Stimulated activated CD4-positive, alpha-beta T cell treated with anti-CD3 and anti-CD28 coated beads, TNF-alpha, amount 100 ng/mL, for 1 hour (primary cell): Measurements from ENCODE around the gene VASH1.
A peak's percentile ranks its signal among the peaks of the same experiment; 100 is the strongest.
"Not testable (repeated sequence)": the region's sequence is repeated elsewhere in the genome, so short reads cannot be mapped to it uniquely, and the experiment has no call there.

Experiments
- DNase-seq, 3 donors: peaks; one replicate each; pipeline ENCODE4 v3.0.0-alpha.2; 2020; ENCODE audit warnings: low read depth in 3 of 3, low spot score in 1 of 3

VASH1 gene

GRCh38 chr14:76761136-76761959 lies at the start of gene VASH1:
VASH1 (plus strand) TSS chr14:76761468; CDS start chr14:76762822, 1,354 bp downstream.
- DNase-seq, result peak in 2 of 3 donors; percentile 8 to 29

- DNase-seq, result no peak
Measured at GRCh38 chr14:76713121-76713520, 48.1 kb upstream of the VASH1 start.

- no peak for DNase-seq
Measured at GRCh38 chr14:76714470-76714869, 46.8 kb upstream of the VASH1 start.

GRCh38 chr14:76715101-76715500 lies 46.2 kb upstream of the VASH1 start:
- no peak for DNase-seq

- DNase-seq, result no peak
Measured at GRCh38 chr14:76715511-76716081, 45.7 kb upstream of the VASH1 start.

GRCh38 chr14:76716285-76716684 lies 45.0 kb upstream of the VASH1 start:
- DNase-seq, result no peak

GRCh38 chr14:76717508-76718290 lies 43.6 kb upstream of the VASH1 start:
- DNase-seq, result no peak

- DNase-seq, result no peak
Measured at GRCh38 chr14:76718306-76719040, 42.8 kb upstream of the VASH1 start.

- DNase-seq, result no peak
Measured at GRCh38 chr14:76719666-76720065, 41.6 kb upstream of the VASH1 start.

GRCh38 chr14:76720382-76720813 lies 40.9 kb upstream of the VASH1 start:
- DNase-seq, result no peak

- DNase-seq, result not testable (repeated sequence)
Measured at GRCh38 chr14:76721506-76721905, 39.8 kb upstream of the VASH1 start.

GRCh38 chr14:76724651-76725550 lies 36.4 kb upstream of the VASH1 start:
- DNase-seq, result no peak

- no peak for DNase-seq
Measured at GRCh38 chr14:76726551-76726970, 34.7 kb upstream of the VASH1 start.

GRCh38 chr14:76727384-76727783 lies 33.9 kb upstream of the VASH1 start:
- DNase-seq, result no peak

- DNase-seq, result no peak
Measured at GRCh38 chr14:76727901-76728300, 33.4 kb upstream of the VASH1 start.

- no peak for DNase-seq
Measured at GRCh38 chr14:76729258-76729657, 32.0 kb upstream of the VASH1 start.

- no peak for DNase-seq
Measured at GRCh38 chr14:76729953-76730505, 31.2 kb upstream of the VASH1 start.

- DNase-seq, result not testable (repeated sequence)
Measured at GRCh38 chr14:76734501-76734900, 26.8 kb upstream of the VASH1 start.

- DNase-seq, result no peak
Measured at GRCh38 chr14:76736514-76736913, 24.8 kb upstream of the VASH1 start.

- no peak for DNase-seq
Measured at GRCh38 chr14:76741074-76741473, 20.2 kb upstream of the VASH1 start.
